Nephron progenitor cell (in vitro differentiated cells): ENCODE results near the gene GBE1.

Source experiments
- DNase-seq: peaks from one replicate; pipeline ENCODE4 v3.0.0; 2021
- H3K27ac Mint-ChIP-seq: 2 replicates; pipeline ENCODE4 v1.8.0; 2021; ENCODE audit warnings: mild to moderate bottlenecking, moderate library complexity, mixed read lengths
- H3K27me3 Mint-ChIP-seq: 2 replicates; pipeline ENCODE4 v1.8.0; 2021; ENCODE audit warnings: mild to moderate bottlenecking, low read depth, mixed read lengths; ENCODE audit not compliant: poor library complexity
- H3K36me3 Mint-ChIP-seq: 2 replicates; pipeline ENCODE4 v1.8.0; 2021; ENCODE audit warnings: low read depth, mixed read lengths
- H3K4me1 Mint-ChIP-seq: 2 replicates; pipeline ENCODE4 v1.8.0; 2021; ENCODE audit warnings: mixed read lengths
- H3K4me3 Mint-ChIP-seq: 2 replicates; pipeline ENCODE4 v1.8.0; 2021; ENCODE audit warnings: mild to moderate bottlenecking, moderate library complexity, mixed read lengths
- H3K9me3 Mint-ChIP-seq: 2 replicates; pipeline ENCODE4 v1.8.0; 2021; ENCODE audit warnings: mild to moderate bottlenecking, moderate library complexity, mixed read lengths
- CTCF ChIP-seq: fragments of 200-600 bp; sonication (generic); IDR thresholded peaks from 2 replicates; pipeline ENCODE4 v1.5.0; 2021; ENCODE audit warnings: antibody characterized with exemption

The GBE1 gene

GRCh38 chr3:81483046-81483445, 278.4 kb downstream of the GBE1 start:
- no peak for DNase-seq
- Mint-ChIP-seq H3K36me3 (no peaks in the 10 kb centered on the region), H3K4me1 (no peaks in the 10 kb centered on the region), H3K27me3 (no peaks in the 10 kb centered on the region), H3K4me3 (no peak overlapping the region), H3K27ac (no peak overlapping the region), H3K9me3 (peaks cover 5% of the 10 kb centered on the region)
- no peak for TF ChIP-seq CTCF

- peaks cover 9% of the 10 kb centered on the region for H3K4me1 Mint-ChIP-seq
- H3K4me3 Mint-ChIP-seq = no peak overlapping the region
- no peaks in the 10 kb centered on the region for H3K27me3 Mint-ChIP-seq
- H3K27ac Mint-ChIP-seq = no peak overlapping the region
- no peak for TF ChIP-seq CTCF
- H3K36me3 Mint-ChIP-seq = no peaks in the 10 kb centered on the region
- no peak for DNase-seq
- peaks cover 4% of the 10 kb centered on the region for H3K9me3 Mint-ChIP-seq
Observed at GRCh38 chr3:81477740-81478139, 283.7 kb downstream of the GBE1 start.

GRCh38 chr3:81476692-81477091, 284.8 kb downstream of the GBE1 start:
- Mint-ChIP-seq H3K36me3 (no peaks in the 10 kb centered on the region), H3K27me3 (no peaks in the 10 kb centered on the region)
- DNase-seq = no peak

GRCh38 chr3:81472600-81473362, 288.7 kb downstream of the GBE1 start:
- H3K9me3 Mint-ChIP-seq = peaks cover 4% of the 10 kb centered on the region
- H3K27me3 Mint-ChIP-seq = no peaks in the 10 kb centered on the region
- peaks cover 20% of the 10 kb centered on the region for H3K4me1 Mint-ChIP-seq
- no peaks in the 10 kb centered on the region for H3K36me3 Mint-ChIP-seq
- no peak overlapping the region for H3K27ac Mint-ChIP-seq
- TF ChIP-seq CTCF = no peak
- H3K4me3 Mint-ChIP-seq = no peak overlapping the region
- no peak for DNase-seq

More at GRCh38 chr3:81476692-81477091, 284.8 kb downstream of the GBE1 start:
- Mint-ChIP-seq H3K9me3 (peaks cover 4% of the 10 kb centered on the region), H3K4me3 (no peak overlapping the region), H3K27ac (no peak overlapping the region), H3K4me1 (peaks cover 9% of the 10 kb centered on the region)
- TF ChIP-seq CTCF = no peak

- Mint-ChIP-seq H3K36me3 (no peaks in the 10 kb centered on the region), H3K9me3 (no peaks in the 10 kb centered on the region), H3K27ac (no peak overlapping the region), H3K27me3 (no peaks in the 10 kb centered on the region), H3K4me1 (peaks cover 16% of the 10 kb centered on the region), H3K4me3 (no peak overlapping the region)
- no peak for DNase-seq
- TF ChIP-seq CTCF = no peak
Observed at GRCh38 chr3:81470524-81471278, 290.7 kb downstream of the GBE1 start.
